ENCODE data around the gene PROSER2.

The PROSER2 gene

GRCh38 chr10:11870900-11871400 lies 47.8 kb downstream of the PROSER2 start:
- no peak for DNase-seq

GRCh38 chr10:11871466-11871865 lies 48.3 kb downstream of the PROSER2 start:
- no peak for DNase-seq

- peak; percentile 4 for DNase-seq
Observed at GRCh38 chr10:11874568-11875493, 51.7 kb downstream of the PROSER2 start.

GRCh38 chr10:11875494-11876281 lies 52.5 kb downstream of the PROSER2 start:
- DNase-seq: no peak

- no peak for DNase-seq
Observed at GRCh38 chr10:11876324-11876723, 53.2 kb downstream of the PROSER2 start.

GRCh38 chr10:11876805-11877590 lies 53.8 kb downstream of the PROSER2 start:
- no peak for DNase-seq

GRCh38 chr10:11877591-11877905 lies 54.4 kb downstream of the PROSER2 start:
- DNase-seq: no peak

GRCh38 chr10:11878776-11879175 lies 55.6 kb downstream of the PROSER2 start:
- DNase-seq: no peak

GRCh38 chr10:11879387-11880094 lies 56.4 kb downstream of the PROSER2 start:
- no peak for DNase-seq

- DNase-seq: no peak
Observed at GRCh38 chr10:11880151-11881029, 57.2 kb downstream of the PROSER2 start.

GRCh38 chr10:11881030-11881476 lies 57.9 kb downstream of the PROSER2 start:
- DNase-seq: no peak

- no peak for DNase-seq
Observed at GRCh38 chr10:11881477-11882417, 58.6 kb downstream of the PROSER2 start.

GRCh38 chr10:11882646-11883375 lies 59.7 kb downstream of the PROSER2 start:
- no peak for DNase-seq

- DNase-seq: no peak
Observed at GRCh38 chr10:11884706-11885423, 61.7 kb downstream of the PROSER2 start.

GRCh38 chr10:11885437-11886137 lies 62.4 kb downstream of the PROSER2 start:
- DNase-seq: no peak

- no peak for DNase-seq
Observed at GRCh38 chr10:11886138-11886474, 63.0 kb downstream of the PROSER2 start.

GRCh38 chr10:11886851-11887250 lies 63.7 kb downstream of the PROSER2 start:
- DNase-seq: no peak
